B cell (primary cell): ENCODE results near the gene FADS2. TPM values are rescaled to one million over a fixed set of nuclear protein-coding genes. Genes with fewer than 3 reads are reported as not detected.

Experiments
- ATAC-seq: fragments of 200-7000 bp; cut with Tn5 transposase; one replicate; pipeline ENCODE4 v1.10.0; 2021; ENCODE audit warnings: low read depth, mild to moderate bottlenecking, moderate number of reproducible peaks, moderate library complexity
- CTCF ChIA-PET: fragments of 350-600 bp; sonication (Branson Sonifier 250); formaldehyde crosslinking; loops from one replicate; lab custom pipeline; 2021; ENCODE audit warnings: antibody characterized with exemption, inconsistent platforms; lab: Charles Lee
- POLR2A ChIA-PET: fragments of 350-600 bp; sonication (Branson Sonifier 250); formaldehyde crosslinking; loops from one replicate; lab custom pipeline; 2021; ENCODE audit warnings: antibody characterized with exemption; lab: Charles Lee
- DNase-seq: peaks from one replicate; pipeline ENCODE4 v3.0.0; 2013
- H2AFZ ChIP-seq: 2 replicates; pipeline ENCODE4 v1.6.1; 2012; ENCODE audit warnings: mild to moderate bottlenecking, low read depth, low read length; ENCODE audit not compliant: insufficient read depth, poor library complexity, severe bottlenecking
- H3K27ac ChIP-seq, 2 donors: 1 replicate in 1 of 2; 2 replicates in 1 of 2; pipeline ENCODE4 v1.5.1; 2012 to 2013; ENCODE audit warnings: low read length in 2 of 2, mild to moderate bottlenecking in 2 of 2, moderate library complexity in 1 of 2
- H3K27me3 ChIP-seq, 4 experiments: fragments of 200-600 bp in 1 of 4; sonication (generic) in 1 of 4; replicated peaks in 1 of 4; 1 replicate in 2 of 4; 2 replicates in 2 of 4; pipeline versions ENCODE4 v1.6.1 to v1.7.0; 2013 to 2016; ENCODE audit warnings: low read length in 3 of 4, mild to moderate bottlenecking in 2 of 4, mixed read lengths in 1 of 4, moderate library complexity in 1 of 4; ENCODE audit not compliant: insufficient read depth in 4 of 4, control insufficient read depth in 3 of 4; ENCODE audit errors: control extremely low read depth in 1 of 4
- H3K36me3 ChIP-seq, 2 experiments: replicated peaks in 1 of 2; 1 replicate in 1 of 2; 2 replicates in 1 of 2; pipeline versions ENCODE4 v1.6.1 to v1.7.1; 2013; ENCODE audit warnings: low read length in 1 of 2; ENCODE audit not compliant: insufficient read depth in 2 of 2, control insufficient read depth in 1 of 2; ENCODE audit errors: control extremely low read depth in 1 of 2, extremely low read depth in 1 of 2
- H3K4me1 ChIP-seq, 2 donors: fragments of 200-600 bp in 1 of 2; sonication (generic) in 1 of 2; 1 replicate in 1 of 2; 2 replicates in 1 of 2; pipeline versions ENCODE4 v1.5.1 to v1.6.1; 2013 to 2017; ENCODE audit warnings: low read length in 2 of 2; ENCODE audit not compliant: control insufficient read depth in 2 of 2, insufficient read depth in 2 of 2
- H3K4me2 ChIP-seq: replicated peaks from 2 replicates; pipeline ENCODE3; 2012; ENCODE audit warnings: mild to moderate bottlenecking, low read depth, low read length; ENCODE audit not compliant: poor library complexity, severe bottlenecking
- H3K4me3 ChIP-seq, 5 experiments: fragments of 200-600 bp in 1 of 5; sonication (generic) in 1 of 5; 1 replicate in 3 of 5; 2 replicates in 2 of 5; pipeline versions ENCODE4 v1.5.1 to v1.7.0; 2011 to 2016; ENCODE audit warnings: low read length in 4 of 5, mild to moderate bottlenecking in 4 of 5, low read depth in 2 of 5, control low read depth in 1 of 5, moderate library complexity in 1 of 5; ENCODE audit not compliant: insufficient read depth in 1 of 5; ENCODE audit errors: control extremely low read depth in 1 of 5, extremely low read depth in 1 of 5
- H3K79me2 ChIP-seq: fragments of 200-600 bp; sonication (generic); one replicate; pipeline ENCODE4 v1.6.0; 2016; ENCODE audit warnings: low read length; ENCODE audit not compliant: control insufficient read depth, insufficient read depth
- H3K9ac ChIP-seq: fragments of 200-600 bp; sonication (generic); 2 replicates; pipeline ENCODE4 v1.6.1; 2017; ENCODE audit warnings: mild to moderate bottlenecking, low read length, moderate library complexity
- H3K9me3 ChIP-seq, 3 donors: one replicate each; pipeline versions ENCODE4 v1.6.1 to v1.7.1; 2013; ENCODE audit warnings: low read length in 2 of 3; ENCODE audit not compliant: control insufficient read depth in 2 of 3, insufficient read depth in 1 of 3; ENCODE audit errors: control extremely low read depth in 1 of 3
- H4K20me1 ChIP-seq: 2 replicates; pipeline ENCODE4 v1.6.0; 2012; ENCODE audit warnings: mild to moderate bottlenecking, low read length; ENCODE audit not compliant: insufficient read depth, control insufficient read depth, poor library complexity, severe bottlenecking
- H3K27ac Mint-ChIP-seq: one replicate; pipeline ENCODE4 v1.8.0; 2021; ENCODE audit warnings: mixed read lengths
- H3K27me3 Mint-ChIP-seq: one replicate; pipeline ENCODE4 v1.8.0; 2021; ENCODE audit warnings: mixed read lengths
- H3K4me1 Mint-ChIP-seq: one replicate; pipeline ENCODE4 v1.8.0; 2021; ENCODE audit warnings: mixed read lengths
- H3K4me3 Mint-ChIP-seq: one replicate; pipeline ENCODE4 v1.8.0; 2021; ENCODE audit warnings: mixed read lengths
- H3K9me3 Mint-ChIP-seq: one replicate; pipeline ENCODE4 v1.8.0; 2022; ENCODE audit warnings: mixed read lengths; ENCODE audit not compliant: insufficient read depth
- EZH2 ChIP-seq: IDR thresholded peaks from 2 replicates; pipeline ENCODE4 v1.6.1; 2012; ENCODE audit warnings: borderline replicate concordance, low read depth, mild to moderate bottlenecking, moderate library complexity, low read length; ENCODE audit not compliant: insufficient read depth, poor library complexity, severe bottlenecking
- WGBS: methylation state at CpG from one replicate; pipeline ENCODE4 v1.1.5; 2013; ENCODE audit warnings: missing lambda C conversion rate; ENCODE audit not compliant: insufficient coverage; 5-methylcytosine and 5-hydroxymethylcytosine counted together
- intact Hi-C: fragments of 100-400 bp; cut with micrococcal nuclease; formaldehyde crosslinking; loops from one replicate; pipeline ENCODE4 v1.10.0; 2022
- polyA plus RNA-seq: library from polyadenylated mRNA; depleted of rRNA; stranded (reverse); fragments of >200 nt; gene quantifications from 2 replicates; pipeline ENCODE4 v1.2.3, GENCODE V29; 2012
- total RNA-seq, 2 donors: library from RNA; stranded (reverse); fragments of 120-200 nt in 1 of 2; gene quantifications; 1 replicate in 1 of 2; 2 replicates in 1 of 2; pipeline versions ENCODE4 v1.2.3 to v1.2.4, GENCODE V29; 2013 to 2022
- TF ChIP-seq, protein P1 (sequence below): fragments of 200-600 bp; IDR thresholded peaks from one replicate; pipeline ENCODE4 v1.8.0; 2022; ENCODE audit warnings: antibody characterized with exemption, mild to moderate bottlenecking

Gene FADS2
- total and polyA plus RNA-seq, 2 donors (not counting 1 experiment from before 2014, with no cell fraction given): 1.5 to 5.9 TPM

DNA sequence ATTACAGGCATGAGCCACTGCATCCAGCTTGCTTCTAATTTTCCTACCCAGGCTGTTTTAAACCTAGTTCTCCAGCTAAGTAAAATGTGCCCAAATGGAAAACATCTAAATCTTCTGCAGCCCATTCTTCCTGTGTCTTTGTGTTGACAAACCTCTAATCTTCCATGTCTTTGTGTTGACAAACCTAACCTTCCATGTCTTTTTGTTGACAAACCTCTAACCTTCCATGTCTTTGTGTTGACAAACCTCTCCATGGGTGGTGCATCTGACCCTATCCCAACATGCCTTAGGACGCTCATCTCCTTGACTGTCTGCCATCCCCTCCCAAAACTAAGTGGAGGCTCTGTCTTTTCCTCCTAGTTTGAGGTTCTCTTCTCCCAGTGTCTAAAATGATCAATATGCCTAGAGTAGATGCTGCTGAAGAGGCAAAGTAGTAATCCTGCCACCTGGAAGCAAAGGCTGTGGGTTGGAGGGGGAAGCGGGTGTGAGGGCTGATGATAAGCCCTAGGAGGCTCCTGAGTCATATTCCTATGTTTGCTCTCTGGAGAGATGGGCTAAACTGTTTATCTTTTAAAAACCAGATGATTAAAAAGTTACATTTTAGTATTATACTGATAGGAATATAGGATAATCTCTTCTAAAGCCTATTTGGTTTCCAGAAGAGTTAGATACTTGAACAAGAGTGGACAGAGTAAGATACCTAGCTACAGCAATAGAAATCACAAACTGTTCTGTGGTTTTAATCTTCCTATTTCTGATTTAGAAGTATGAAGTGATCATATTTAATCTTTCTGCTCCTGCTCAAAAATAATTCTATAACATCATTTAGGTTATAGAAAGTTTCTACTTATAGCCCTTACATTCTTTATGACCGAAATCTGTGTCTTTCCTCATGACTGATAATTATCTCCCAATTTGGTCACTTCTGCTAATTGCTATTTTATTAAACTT, 27.5 kb upstream of the FADS2 start:
- TF ChIP-seq, protein P1, sequence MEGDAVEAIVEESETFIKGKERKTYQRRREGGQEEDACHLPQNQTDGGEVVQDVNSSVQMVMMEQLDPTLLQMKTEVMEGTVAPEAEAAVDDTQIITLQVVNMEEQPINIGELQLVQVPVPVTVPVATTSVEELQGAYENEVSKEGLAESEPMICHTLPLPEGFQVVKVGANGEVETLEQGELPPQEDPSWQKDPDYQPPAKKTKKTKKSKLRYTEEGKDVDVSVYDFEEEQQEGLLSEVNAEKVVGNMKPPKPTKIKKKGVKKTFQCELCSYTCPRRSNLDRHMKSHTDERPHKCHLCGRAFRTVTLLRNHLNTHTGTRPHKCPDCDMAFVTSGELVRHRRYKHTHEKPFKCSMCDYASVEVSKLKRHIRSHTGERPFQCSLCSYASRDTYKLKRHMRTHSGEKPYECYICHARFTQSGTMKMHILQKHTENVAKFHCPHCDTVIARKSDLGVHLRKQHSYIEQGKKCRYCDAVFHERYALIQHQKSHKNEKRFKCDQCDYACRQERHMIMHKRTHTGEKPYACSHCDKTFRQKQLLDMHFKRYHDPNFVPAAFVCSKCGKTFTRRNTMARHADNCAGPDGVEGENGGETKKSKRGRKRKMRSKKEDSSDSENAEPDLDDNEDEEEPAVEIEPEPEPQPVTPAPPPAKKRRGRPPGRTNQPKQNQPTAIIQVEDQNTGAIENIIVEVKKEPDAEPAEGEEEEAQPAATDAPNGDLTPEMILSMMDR: no peak
- no peak for TF ChIP-seq EZH2
- Histone ChIP-seq H3K4me1 (no peaks in the 10 kb centered on the region), H3K9ac (no peak overlapping the region), H3K4me2 (no peak overlapping the region), H3K27me3 (no peaks in the 10 kb centered on the region), H4K20me1 (no peaks in the 10 kb centered on the region), H3K9me3 (no peaks in the 10 kb centered on the region), H3K79me2 (peaks cover 30% of the 10 kb centered on the region), H2AFZ (no peak overlapping the region), H3K27ac (no peak overlapping the region), H3K36me3 (peaks cover 0 to 6% of the 10 kb centered on the region in 2 experiments), H3K4me3 (no peak overlapping the region)
- DNase-seq: no peak
- H3K9me3 Mint-ChIP-seq: no peaks in the 10 kb centered on the region
- WGBS: 92% methylated on average over 1 of the region's 3 CpGs
- no peaks in the 10 kb centered on the region for H3K27me3 Mint-ChIP-seq
- no peak overlapping the region for H3K27ac Mint-ChIP-seq
- ChIA-PET CTCF (interaction anchor here (0.8 to 8.4 kb wide), 12 partner anchors 9 to 309 kb away, joined by 3 to 222 read pairs (median 10); partner anchors contain the start of gene FADS1), POLR2A (no interaction called here)
- peaks cover 2% of the 10 kb centered on the region for H3K4me1 Mint-ChIP-seq
- no peak for ATAC-seq
- H3K4me3 Mint-ChIP-seq: no peak overlapping the region
- intact Hi-C loops: no loop called here

GRCh38 chr11:61802605-61803004, 25.5 kb upstream of the FADS2 start:
- Histone ChIP-seq H3K9ac (no peak overlapping the region), H3K4me2 (no peak overlapping the region), H3K36me3 (no peaks in the 10 kb centered on the region), H3K27me3 (no peaks in the 10 kb centered on the region), H3K27ac (no peak overlapping the region), H4K20me1 (no peaks in the 10 kb centered on the region), H3K9me3 (no peaks in the 10 kb centered on the region), H3K79me2 (peaks cover 15% of the 10 kb centered on the region), H3K4me1 (no peaks in the 10 kb centered on the region), H2AFZ (no peak overlapping the region), H3K4me3 (no peak overlapping the region)
- ATAC-seq: no peak
- TF ChIP-seq, protein P1: no peak
- TF ChIP-seq EZH2: no peak
- no peak for DNase-seq
- H3K27ac Mint-ChIP-seq: no peak overlapping the region
- no peak overlapping the region for H3K4me3 Mint-ChIP-seq
- no peaks in the 10 kb centered on the region for H3K9me3 Mint-ChIP-seq
- 93% methylated on average over 3 of the region's 6 CpGs for WGBS
- POLR2A ChIA-PET: no interaction called here
- no peaks in the 10 kb centered on the region for H3K27me3 Mint-ChIP-seq
- CTCF ChIA-PET: interaction anchor here (8.4 kb wide), 1 partner anchor 280 kb away, joined by 179 read pairs; no protein-coding TSS in a partner anchor
- intact Hi-C loops: no loop called here
- H3K4me1 Mint-ChIP-seq: no peaks in the 10 kb centered on the region
